Endodermal cell (in vitro differentiated cells): ENCODE measurements around the gene NUCB2. TPM values are rescaled to one million over a fixed set of nuclear protein-coding genes. Genes with fewer than 3 reads are reported as not detected.

Experiments used
- DNase-seq: peaks from one replicate; pipeline ENCODE4 v3.0.0-alpha.2; 2017
- H3K27ac ChIP-seq: 2 replicates; pipeline ENCODE4 v1.5.1; 2013; ENCODE audit warnings: mild to moderate bottlenecking, low read depth, low read length, moderate library complexity
- H3K27me3 ChIP-seq: 2 replicates; pipeline ENCODE4 v1.6.1; 2013; ENCODE audit warnings: mild to moderate bottlenecking, low read length, moderate library complexity; ENCODE audit not compliant: insufficient read depth, control insufficient read depth, poor library complexity, severe bottlenecking
- H3K36me3 ChIP-seq: 2 replicates; pipeline ENCODE4 v1.7.0; 2013; ENCODE audit warnings: mild to moderate bottlenecking, low read length, moderate library complexity; ENCODE audit not compliant: control insufficient read depth, insufficient read depth
- H3K4me1 ChIP-seq: one replicate; pipeline ENCODE4 v1.7.0; 2013; ENCODE audit warnings: low read length; ENCODE audit not compliant: control insufficient read depth, insufficient read depth
- H3K4me3 ChIP-seq: 2 replicates; pipeline ENCODE4 v1.5.1; 2013; ENCODE audit warnings: mild to moderate bottlenecking, low read length, moderate library complexity
- H3K9ac ChIP-seq: 2 replicates; pipeline ENCODE4 v1.6.1; 2013; ENCODE audit warnings: mild to moderate bottlenecking, low read length, moderate library complexity; ENCODE audit not compliant: poor library complexity, severe bottlenecking; ENCODE audit errors: extremely low read depth
- H3K9me3 ChIP-seq: 2 replicates; pipeline ENCODE4 v1.6.1; 2013; ENCODE audit warnings: mild to moderate bottlenecking, low read length, moderate library complexity; ENCODE audit not compliant: control insufficient read depth
- H3K27ac Mint-ChIP-seq: 2 replicates; pipeline ENCODE4 v1.8.0; 2020; ENCODE audit warnings: mixed read lengths
- H3K27me3 Mint-ChIP-seq: 2 replicates; pipeline ENCODE4 v1.8.0; 2021; ENCODE audit warnings: mild to moderate bottlenecking, mixed read lengths; ENCODE audit not compliant: insufficient read depth
- H3K36me3 Mint-ChIP-seq: 2 replicates; pipeline ENCODE4 v1.8.0; 2020; ENCODE audit warnings: low read depth, mixed read lengths
- H3K4me1 Mint-ChIP-seq: 2 replicates; pipeline ENCODE4 v1.8.0; 2020; ENCODE audit warnings: mixed read lengths
- H3K4me3 Mint-ChIP-seq: 2 replicates; pipeline ENCODE4 v1.8.0; 2020; ENCODE audit warnings: mild to moderate bottlenecking, moderate library complexity, mixed read lengths
- H3K9me3 Mint-ChIP-seq: 2 replicates; pipeline ENCODE4 v1.8.0; 2020; ENCODE audit warnings: mild to moderate bottlenecking, mixed read lengths
- CTCF ChIP-seq: fragments of 200-600 bp; sonication (generic); conservative IDR thresholded peaks from 2 replicates; pipeline ENCODE4 v1.5.0; 2021; ENCODE audit warnings: antibody characterized with exemption, mild to moderate bottlenecking
- WGBS, 2 experiments: methylation state at CpG; one replicate each; pipeline versions ENCODE4 v1.1.5 to v1.1.7; 2013; ENCODE audit warnings: missing lambda C conversion rate in 2 of 2, mixed read lengths in 1 of 2; ENCODE audit not compliant: insufficient coverage in 1 of 2, insufficient read length in 1 of 2; 5-methylcytosine and 5-hydroxymethylcytosine counted together
- total RNA-seq, 2 donors: library from RNA; stranded (reverse); fragmentation: NEBNext Ultra II Directional in 1 of 2; extraction: Animal tissue kit (Norgen Biotek cat#: 25700) in 1 of 2; gene quantifications; 2 replicates in 1 of 2; 3 replicates in 1 of 2; pipeline ENCODE4 v1.2.1, GENCODE V29; 2021

Gene NUCB2
- total RNA-seq, 2 donors from 2014 or later: 52.4 to 64.6 TPM

- peaks cover 30% of the 10 kb centered on the region for H3K9me3 ChIP-seq
- H3K4me1 ChIP-seq: no peaks in the 10 kb centered on the region
- Mint-ChIP-seq H3K4me3 (no peak overlapping the region), H3K4me1 (no peaks in the 10 kb centered on the region), H3K9me3 (peaks cover 50% of the 10 kb centered on the region), H3K27me3 (peaks cover 5% of the 10 kb centered on the region), H3K27ac (no peak overlapping the region), H3K36me3 (no peaks in the 10 kb centered on the region)
- no peak overlapping the region for H3K27ac ChIP-seq
- H3K4me3 ChIP-seq: no peak overlapping the region
- no peak for DNase-seq
- no peaks in the 10 kb centered on the region for H3K36me3 ChIP-seq
- 83 to 86% methylated on average over 1 to 3 of the region's 3 CpGs for WGBS, 2 experiments
- H3K9ac ChIP-seq: no peak overlapping the region
- H3K27me3 ChIP-seq: no peaks in the 10 kb centered on the region
- no peak for TF ChIP-seq CTCF
Measured at GRCh38 chr11:17376493-17376892, 100.0 kb downstream of the NUCB2 start.

- Mint-ChIP-seq H3K9me3 (peaks cover 28% of the 10 kb centered on the region), H3K27me3 (peaks cover 2% of the 10 kb centered on the region), H3K36me3 (no peaks in the 10 kb centered on the region), H3K4me3 (no peak overlapping the region), H3K4me1 (no peaks in the 10 kb centered on the region), H3K27ac (no peak overlapping the region)
- DNase-seq: no peak
- Histone ChIP-seq H3K9ac (no peak overlapping the region), H3K4me1 (no peaks in the 10 kb centered on the region), H3K4me3 (no peak overlapping the region), H3K9me3 (peaks cover 9% of the 10 kb centered on the region), H3K27me3 (no peaks in the 10 kb centered on the region), H3K27ac (no peak overlapping the region), H3K36me3 (no peaks in the 10 kb centered on the region)
- TF ChIP-seq CTCF: no peak
- WGBS, 2 experiments: 93 to 97% methylated on average over 2 of the region's 2 CpGs
Measured at GRCh38 chr11:17378655-17379054, 102.1 kb downstream of the NUCB2 start.

- Histone ChIP-seq H3K9me3 (no peaks in the 10 kb centered on the region), H3K27ac (no peak overlapping the region), H3K9ac (no peak overlapping the region), H3K36me3 (no peaks in the 10 kb centered on the region), H3K4me3 (no peak overlapping the region), H3K27me3 (no peaks in the 10 kb centered on the region), H3K4me1 (no peaks in the 10 kb centered on the region)
- Mint-ChIP-seq H3K36me3 (no peaks in the 10 kb centered on the region), H3K9me3 (peaks cover 22% of the 10 kb centered on the region), H3K4me1 (no peaks in the 10 kb centered on the region), H3K27me3 (peaks cover 2% of the 10 kb centered on the region), H3K4me3 (no peak overlapping the region), H3K27ac (no peak overlapping the region)
- WGBS, 2 experiments: 87 to 100% methylated on average over 3 to 7 of the region's 7 CpGs
- TF ChIP-seq CTCF: no peak
- no peak for DNase-seq
Measured at GRCh38 chr11:17379383-17380180, 103.0 kb downstream of the NUCB2 start.
